T47D (cell line): ENCODE measurements around the gene NCAM1.

Source experiments
- DNase-seq, 2 experiments: peaks; one replicate each; pipeline versions ENCODE4 v3.0.0 to v3.0.0-alpha.2; 2011 to 2012; ENCODE audit warnings: low read depth in 1 of 2, low spot score in 1 of 2
- JUND ChIP-seq: IDR thresholded peaks from 2 replicates; pipeline ENCODE4 v1.6.1; 2012; ENCODE audit warnings: low read depth
- in situ Hi-C: cut with HindIII; loops from 2 replicates; pipeline ENCODE4 v1.10.0; 2016; ENCODE audit warnings: low sequenced_read_pairs, low pct_unique_long_range_greater_than_20kb

NCAM1 gene

DNA sequence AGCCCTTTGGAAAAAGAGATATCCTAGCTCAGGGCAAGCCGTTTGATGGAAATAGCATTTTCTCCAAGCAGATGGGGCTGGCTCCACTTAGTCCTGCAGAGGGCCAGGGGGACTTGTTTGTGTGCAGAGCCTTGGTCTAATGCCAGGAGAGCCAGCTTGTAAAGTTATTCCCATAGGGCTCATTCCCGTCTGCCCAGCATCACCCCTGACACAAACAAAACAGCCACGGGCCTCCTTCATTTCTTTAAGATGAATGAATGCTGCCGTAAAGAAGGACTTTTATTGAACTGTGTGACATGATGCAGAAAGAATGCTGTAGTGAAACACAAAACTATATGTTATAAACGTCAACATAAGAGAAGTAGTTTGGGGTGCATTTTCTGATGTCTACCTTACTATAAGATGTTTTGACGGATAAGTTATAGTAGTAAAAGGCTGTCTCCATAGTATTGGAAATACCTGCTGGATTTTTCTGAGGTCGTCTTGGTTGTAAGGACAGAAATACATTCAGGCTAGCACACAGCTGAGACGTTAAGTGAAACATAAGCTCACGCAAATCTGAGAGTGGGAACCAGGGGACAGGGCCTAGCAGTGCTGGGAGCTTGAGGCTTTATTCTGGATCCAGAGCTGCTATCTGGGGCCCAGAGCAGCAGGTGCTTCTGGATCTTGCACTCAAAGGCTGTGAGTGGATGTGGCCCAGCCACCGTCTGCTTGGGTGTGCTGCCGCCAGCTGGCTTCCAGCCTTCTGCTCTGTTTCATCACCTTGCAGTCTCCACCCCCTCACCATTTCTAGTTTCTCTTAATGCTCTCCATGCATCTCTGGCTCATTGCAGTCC is 53.3 kb downstream of the NCAM1 start:
- in situ Hi-C loops: no loop called here
- no peak for DNase-seq
- TF ChIP-seq JUND: no peak

DNA sequence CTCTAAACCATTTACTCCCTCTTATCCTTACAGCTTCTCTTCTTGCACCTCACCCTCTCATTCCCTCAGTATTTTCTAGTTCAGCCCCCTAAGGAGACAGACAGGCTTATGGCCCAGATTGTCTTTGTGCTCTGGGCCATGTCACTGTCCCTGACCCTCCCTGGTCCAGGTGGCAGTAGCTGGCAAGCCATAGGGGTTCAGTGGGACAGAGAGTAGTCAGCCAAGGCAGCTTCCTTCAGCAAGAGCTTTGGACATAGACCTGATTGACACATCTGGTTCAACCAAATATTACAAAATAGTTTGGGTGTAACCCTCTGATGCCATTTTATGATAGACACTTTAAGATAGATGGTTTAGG is 53.9 kb downstream of the NCAM1 start:
- DNase-seq: no peak
- no peak for TF ChIP-seq JUND
- in situ Hi-C loops: no loop called here

DNA sequence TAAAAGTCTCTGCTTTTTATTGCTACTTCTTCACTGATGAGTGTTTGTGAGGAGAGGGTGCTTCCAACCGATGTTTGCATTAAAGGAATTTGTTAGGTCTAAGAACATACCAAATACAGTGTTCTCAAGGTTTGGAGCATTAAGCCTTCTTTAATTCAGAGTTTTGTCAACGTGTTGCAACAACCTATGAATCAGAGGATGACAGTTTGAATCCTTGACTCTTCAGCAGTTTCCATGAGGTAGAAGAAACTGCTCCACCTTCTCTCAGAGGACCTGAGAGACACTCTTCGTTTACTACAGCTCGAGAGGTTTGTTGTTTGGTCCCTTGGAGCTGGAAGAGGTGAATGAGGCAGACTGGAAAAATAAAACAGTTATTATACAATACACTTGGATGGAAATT is 55.7 kb downstream of the NCAM1 start:
- DNase-seq: no peak
- in situ Hi-C loops: no loop called here
- no peak for TF ChIP-seq JUND

DNA sequence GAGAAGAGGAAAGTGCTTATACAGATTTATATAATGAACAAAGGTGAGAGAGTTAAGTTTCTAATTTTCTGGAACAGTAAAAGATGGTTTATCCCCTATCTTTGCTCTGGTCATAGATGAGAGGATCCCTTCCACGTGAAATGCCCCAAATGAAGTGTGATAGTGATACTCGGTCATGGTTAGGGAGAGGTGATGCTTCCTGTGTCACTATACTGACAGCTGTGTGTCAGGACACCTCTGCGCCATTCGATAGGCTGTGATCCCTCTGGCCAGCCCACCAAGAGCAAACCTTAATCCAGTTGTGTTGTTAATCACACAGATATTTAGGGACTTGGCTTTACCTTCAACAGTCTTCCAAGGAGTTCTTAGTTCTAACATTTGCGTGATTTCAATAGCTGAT is 57.7 kb downstream of the NCAM1 start:
- in situ Hi-C loops: no loop called here
- no peak for TF ChIP-seq JUND
- DNase-seq: no peak

DNA sequence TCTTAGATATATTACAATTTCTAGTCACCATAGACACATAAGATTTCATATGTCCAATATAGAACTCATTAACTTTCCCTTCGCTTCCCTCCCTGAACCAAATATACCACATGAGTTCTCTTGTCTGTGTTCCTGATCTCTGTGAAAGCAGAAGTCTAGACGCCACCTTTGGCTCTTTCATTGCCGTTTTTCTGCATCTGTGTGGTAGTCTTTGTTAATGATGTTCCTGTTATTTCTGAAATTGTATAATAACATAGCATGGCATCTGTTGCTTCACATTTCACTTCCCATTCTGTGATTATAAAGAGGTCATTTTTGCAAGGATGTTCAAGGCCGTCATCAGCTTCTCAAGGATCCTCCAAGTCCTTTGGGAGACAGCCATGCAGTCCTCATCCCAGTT is 58.5 kb downstream of the NCAM1 start:
- in situ Hi-C loops: no loop called here
- no peak for DNase-seq
- no peak for TF ChIP-seq JUND

DNA sequence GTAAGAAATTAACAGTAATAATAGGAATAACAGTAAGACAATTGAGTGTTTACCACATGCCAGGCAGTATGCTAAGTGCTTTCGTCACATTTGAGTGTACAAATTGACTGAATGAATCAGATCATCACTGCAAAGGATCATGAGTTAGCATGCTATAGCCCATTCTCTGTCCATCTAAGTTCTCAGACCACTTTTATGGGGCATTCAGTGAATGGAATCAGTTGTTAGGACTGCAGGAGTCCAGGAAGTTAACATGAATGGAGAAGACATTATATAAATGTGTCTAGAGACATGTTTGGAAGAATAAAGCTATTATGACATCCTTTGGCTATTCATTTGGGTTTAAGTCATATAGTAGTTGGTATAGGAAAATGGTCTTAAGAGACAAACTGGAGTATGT is 59.9 kb downstream of the NCAM1 start:
- TF ChIP-seq JUND: no peak
- no peak for DNase-seq
- in situ Hi-C loops: no loop called here

DNA sequence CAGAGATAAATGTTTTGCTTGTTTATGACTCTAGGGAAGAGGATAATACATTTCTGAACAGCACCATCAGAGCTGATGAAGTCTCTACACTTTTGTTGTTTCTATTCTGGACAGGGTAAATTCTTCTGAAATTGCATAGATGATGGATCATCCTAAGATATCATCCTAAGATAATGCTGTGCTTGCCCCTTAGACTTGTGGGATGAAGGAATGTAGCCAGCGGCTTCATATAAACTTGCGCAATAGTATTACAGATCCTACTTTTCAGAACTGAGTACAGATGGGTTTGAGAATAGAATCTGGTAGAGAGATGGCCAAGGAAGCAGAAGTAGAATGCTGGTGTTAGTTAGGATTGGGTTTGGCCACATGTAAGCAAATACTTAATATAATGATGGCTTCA is 61.0 kb downstream of the NCAM1 start:
- in situ Hi-C loops: no loop called here
- no peak for DNase-seq
- TF ChIP-seq JUND: no peak

DNA sequence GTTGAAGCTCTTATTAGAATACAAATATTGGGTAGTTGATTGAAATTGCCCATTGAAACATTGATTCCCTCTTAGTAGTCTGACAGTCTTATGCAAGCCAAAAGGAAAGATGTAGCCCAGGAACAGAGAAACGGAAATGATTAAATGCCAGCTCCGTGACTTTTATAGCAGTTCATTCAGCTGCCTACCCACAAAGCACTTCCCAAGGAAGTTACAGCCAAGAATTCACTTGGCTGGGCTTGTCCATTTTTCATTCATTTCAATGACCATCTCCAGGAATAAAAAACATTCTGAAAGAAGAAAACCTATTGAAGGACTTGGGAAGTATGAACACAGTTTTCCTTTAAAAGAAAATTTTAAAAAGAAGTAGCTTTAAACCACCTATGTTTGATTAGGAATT is 62.0 kb downstream of the NCAM1 start:
- no peak for TF ChIP-seq JUND
- in situ Hi-C loops: no loop called here
- no peak for DNase-seq

DNA sequence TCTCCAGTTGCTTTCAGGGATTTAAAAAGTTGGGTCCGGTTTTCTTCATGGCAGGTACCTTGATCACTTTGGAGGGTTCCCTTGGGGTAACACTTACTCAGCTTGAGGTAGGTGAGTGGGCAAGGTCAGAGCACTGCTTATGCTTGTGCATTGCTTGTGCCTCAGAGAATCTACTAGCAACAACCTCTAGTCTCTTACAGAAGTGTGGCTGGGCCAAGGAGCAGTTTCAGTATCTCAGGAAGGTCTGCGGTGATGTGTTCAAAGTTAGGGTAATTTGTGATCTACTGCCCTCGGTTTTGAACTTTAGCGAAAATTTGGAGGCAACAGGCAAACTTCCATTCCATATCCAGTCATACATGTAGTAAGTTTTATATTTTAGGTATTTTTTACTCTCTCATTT is 62.8 kb downstream of the NCAM1 start:
- in situ Hi-C loops: no loop called here
- TF ChIP-seq JUND: no peak
- DNase-seq: no peak

DNA sequence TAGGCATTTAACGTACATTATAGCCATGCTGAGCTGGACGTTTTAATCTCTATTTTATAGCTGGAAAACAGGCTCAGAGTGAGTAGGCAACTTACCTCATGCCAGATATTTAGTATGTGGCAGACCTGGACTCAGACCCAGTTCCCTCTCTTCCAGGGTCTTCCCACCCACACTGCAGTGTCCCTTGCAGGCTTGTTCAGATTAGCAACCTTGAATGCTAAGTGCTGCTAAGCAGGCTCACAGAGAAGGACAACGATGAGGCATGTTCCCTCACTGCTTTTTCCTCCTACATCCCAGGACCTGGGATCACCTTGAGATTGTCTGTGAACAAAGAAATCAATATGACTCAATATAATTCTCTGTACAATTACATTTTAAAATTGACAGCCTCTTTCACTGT is 65.6 kb downstream of the NCAM1 start:
- no peak for TF ChIP-seq JUND
- no peak for DNase-seq
- in situ Hi-C loops: no loop called here

DNA sequence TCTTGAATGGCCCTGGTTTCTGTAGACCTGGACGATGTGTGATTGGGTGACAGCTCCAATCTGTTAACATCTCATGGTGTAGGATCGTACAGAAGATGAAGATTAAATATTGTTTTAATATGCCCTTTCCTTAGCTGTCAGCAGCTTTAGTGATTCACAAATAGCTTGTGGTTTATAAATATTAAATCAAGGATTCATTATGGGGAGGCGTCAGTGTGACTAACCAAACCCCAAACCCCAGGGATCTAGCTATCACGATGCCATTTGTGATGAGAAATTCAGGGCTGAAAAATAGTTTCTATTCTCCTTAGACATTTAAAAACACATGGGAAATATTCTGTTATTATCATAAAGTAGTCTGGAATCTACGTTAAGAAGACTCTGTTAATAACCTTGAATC is 73.4 kb downstream of the NCAM1 start:
- in situ Hi-C loops: no loop called here
- no peak for DNase-seq
- no peak for TF ChIP-seq JUND

DNA sequence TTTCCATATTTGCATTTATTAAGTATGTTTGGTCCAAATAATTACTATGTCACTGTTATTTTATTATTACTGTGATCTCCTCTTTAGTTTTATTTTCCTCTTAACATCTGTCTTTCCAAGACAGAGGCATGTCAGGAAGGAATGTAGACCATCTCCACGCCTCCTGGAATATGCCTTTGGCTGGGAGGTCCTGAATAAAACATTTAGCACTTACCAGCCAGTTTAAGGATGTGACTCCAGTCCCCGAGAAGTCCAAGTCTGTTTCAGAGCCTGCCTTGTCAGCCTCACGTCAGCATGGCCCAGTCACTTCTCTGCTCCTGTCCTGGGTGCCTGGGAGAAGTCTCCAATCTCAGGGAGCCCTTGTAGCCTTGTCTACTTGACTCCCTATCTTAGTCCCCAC is 74.5 kb downstream of the NCAM1 start:
- in situ Hi-C loops: no loop called here
- DNase-seq: no peak
- no peak for TF ChIP-seq JUND

DNA sequence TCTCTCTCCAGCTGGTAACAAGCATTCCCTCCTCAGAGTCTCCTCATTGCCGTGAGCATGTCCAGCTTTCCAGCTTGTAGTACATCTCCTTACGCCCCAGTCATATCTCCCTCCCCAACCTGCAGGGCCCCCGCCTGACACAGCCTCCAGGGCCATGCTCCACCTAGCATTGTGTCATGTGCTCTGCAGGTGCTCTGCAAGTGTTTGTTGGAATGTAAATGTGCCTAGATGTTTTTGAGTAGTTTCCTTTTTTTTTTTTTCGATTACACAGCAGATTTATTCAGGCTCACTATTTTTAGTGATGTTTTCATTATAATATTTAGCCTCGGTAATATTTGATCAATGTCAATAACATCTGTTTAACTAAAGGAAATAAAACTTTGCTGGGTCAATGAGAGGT is 82.5 kb downstream of the NCAM1 start:
- no peak for DNase-seq
- in situ Hi-C loops: no loop called here
- no peak for TF ChIP-seq JUND

DNA sequence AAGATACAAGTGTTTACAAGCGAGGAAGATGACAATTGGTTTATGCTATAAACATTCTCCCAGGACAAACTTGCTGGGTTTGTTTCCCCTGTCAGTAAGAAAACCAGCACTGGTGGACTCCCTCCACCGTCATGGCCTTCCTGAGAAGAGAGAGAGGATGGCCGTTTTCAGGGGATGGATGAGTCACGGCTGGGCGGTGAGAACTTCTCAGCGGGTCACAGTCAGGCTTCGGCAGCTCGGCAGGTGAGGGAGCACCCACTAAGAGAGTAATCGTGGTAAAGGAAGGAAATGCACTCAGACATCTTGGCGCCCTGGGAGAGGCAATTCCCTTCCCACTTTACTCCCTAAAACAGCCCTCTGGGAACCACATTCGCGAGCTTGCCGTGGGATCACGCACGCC is 83.9 kb downstream of the NCAM1 start:
- peak in 1 of 2 experiments; percentile 13 for DNase-seq
- no peak for TF ChIP-seq JUND
- in situ Hi-C loops: no loop called here
